ENCODE data around the gene GLIS2.

- no peak for TF ChIP-seq CTCF (IDR thresholded peaks at IDR 0.05; ENCODE audit: low read length)
- TF ChIP-seq EZH2 (IDR thresholded peaks at IDR 0.05; ENCODE audit: borderline replicate concordance, low read length) = no peak
These were observed 71.2 kb downstream of the GLIS2 start for GRCh38 chr16:4386951-4387565.

Data from OCI-LY1 (cell line).